Activated naive CD8-positive, alpha-beta T cell (primary cell): Measurements from ENCODE around the gene FLT4.

Experiments
- H3K27ac Mint-ChIP-seq: one replicate; pipeline ENCODE4 v1.8.0; 2021; ENCODE audit warnings: mixed read lengths
- H3K27me3 Mint-ChIP-seq: one replicate; pipeline ENCODE4 v1.8.0; 2021; ENCODE audit warnings: mixed read lengths
- H3K36me3 Mint-ChIP-seq: one replicate; pipeline ENCODE4 v1.8.0; 2021; ENCODE audit warnings: mixed read lengths
- H3K4me1 Mint-ChIP-seq: one replicate; pipeline ENCODE4 v1.8.0; 2021; ENCODE audit warnings: low read depth, mixed read lengths
- H3K4me3 Mint-ChIP-seq: one replicate; pipeline ENCODE4 v1.8.0; 2021; ENCODE audit warnings: mild to moderate bottlenecking, mixed read lengths
- H3K9me3 Mint-ChIP-seq: one replicate; pipeline ENCODE4 v1.8.0; 2021; ENCODE audit warnings: low read depth, mixed read lengths

Gene FLT4

GRCh38 chr5:180652346-180652745, 2.9 kb upstream of the FLT4 start:
- no peak overlapping the region for H3K4me3 Mint-ChIP-seq
- no peak overlapping the region for H3K27ac Mint-ChIP-seq
- no peaks in the 10 kb centered on the region for H3K9me3 Mint-ChIP-seq
- H3K27me3 Mint-ChIP-seq: peaks cover 15% of the 10 kb centered on the region
- H3K36me3 Mint-ChIP-seq: no peaks in the 10 kb centered on the region
- H3K4me1 Mint-ChIP-seq: peaks cover 9% of the 10 kb centered on the region

- Mint-ChIP-seq H3K27me3 (peaks cover 10% of the 10 kb centered on the region), H3K27ac (peak overlapping the region; percentile 61), H3K4me3 (peak overlapping the region; percentile 82), H3K36me3 (no peaks in the 10 kb centered on the region), H3K4me1 (peaks cover 9% of the 10 kb centered on the region), H3K9me3 (no peaks in the 10 kb centered on the region)
These were observed 623 bp downstream of the FLT4 start for GRCh38 chr5:180648658-180649296.

- H3K36me3 Mint-ChIP-seq: no peaks in the 10 kb centered on the region
- H3K27ac Mint-ChIP-seq: peak overlapping the region; percentile 61
- peaks cover 9% of the 10 kb centered on the region for H3K4me1 Mint-ChIP-seq
- no peaks in the 10 kb centered on the region for H3K9me3 Mint-ChIP-seq
- H3K27me3 Mint-ChIP-seq: peaks cover 9% of the 10 kb centered on the region
- peak overlapping the region; percentile 82 for H3K4me3 Mint-ChIP-seq
These were observed 1.4 kb downstream of the FLT4 start for GRCh38 chr5:180647941-180648500.

- H3K36me3 Mint-ChIP-seq: no peaks in the 10 kb centered on the region
- peak overlapping the region; percentile 49 for H3K4me3 Mint-ChIP-seq
- no peak overlapping the region for H3K27ac Mint-ChIP-seq
- H3K9me3 Mint-ChIP-seq: no peaks in the 10 kb centered on the region
- H3K27me3 Mint-ChIP-seq: peaks cover 6% of the 10 kb centered on the region
- peaks cover 9% of the 10 kb centered on the region for H3K4me1 Mint-ChIP-seq
These were observed 1.9 kb downstream of the FLT4 start for GRCh38 chr5:180647465-180647864.

- H3K27ac Mint-ChIP-seq: no peak overlapping the region
- peaks cover 9% of the 10 kb centered on the region for H3K4me1 Mint-ChIP-seq
- H3K9me3 Mint-ChIP-seq: no peaks in the 10 kb centered on the region
- no peaks in the 10 kb centered on the region for H3K36me3 Mint-ChIP-seq
- H3K27me3 Mint-ChIP-seq: peaks cover 6% of the 10 kb centered on the region
- no peak overlapping the region for H3K4me3 Mint-ChIP-seq
These were observed 2.5 kb downstream of the FLT4 start for GRCh38 chr5:180646963-180647305.

GRCh38 chr5:180646289-180646962, 3.0 kb downstream of the FLT4 start:
- H3K4me1 Mint-ChIP-seq: peaks cover 9% of the 10 kb centered on the region
- no peak overlapping the region for H3K4me3 Mint-ChIP-seq
- H3K27me3 Mint-ChIP-seq: peaks cover 3% of the 10 kb centered on the region
- no peak overlapping the region for H3K27ac Mint-ChIP-seq
- no peaks in the 10 kb centered on the region for H3K36me3 Mint-ChIP-seq
- H3K9me3 Mint-ChIP-seq: no peaks in the 10 kb centered on the region

GRCh38 chr5:180645274-180646204, 3.9 kb downstream of the FLT4 start:
- no peak overlapping the region for H3K27ac Mint-ChIP-seq
- no peaks in the 10 kb centered on the region for H3K9me3 Mint-ChIP-seq
- H3K36me3 Mint-ChIP-seq: no peaks in the 10 kb centered on the region
- H3K4me1 Mint-ChIP-seq: peaks cover 9% of the 10 kb centered on the region
- no peak overlapping the region for H3K4me3 Mint-ChIP-seq
- H3K27me3 Mint-ChIP-seq: peaks cover 3% of the 10 kb centered on the region

- Mint-ChIP-seq H3K36me3 (no peaks in the 10 kb centered on the region), H3K27me3 (peaks cover 3% of the 10 kb centered on the region), H3K27ac (no peak overlapping the region), H3K4me1 (peaks cover 4% of the 10 kb centered on the region), H3K9me3 (no peaks in the 10 kb centered on the region), H3K4me3 (no peak overlapping the region)
These were observed 4.6 kb downstream of the FLT4 start for GRCh38 chr5:180644825-180645273.

GRCh38 chr5:180644129-180644824, 5.1 kb downstream of the FLT4 start:
- H3K4me3 Mint-ChIP-seq: no peak overlapping the region
- H3K27ac Mint-ChIP-seq: no peak overlapping the region

GRCh38 chr5:180643191-180643851, 6.1 kb downstream of the FLT4 start:
- H3K9me3 Mint-ChIP-seq: no peaks in the 10 kb centered on the region
- peaks cover 3% of the 10 kb centered on the region for H3K4me1 Mint-ChIP-seq
- peaks cover under 1% of the 10 kb centered on the region for H3K27me3 Mint-ChIP-seq
- H3K4me3 Mint-ChIP-seq: no peak overlapping the region
- H3K36me3 Mint-ChIP-seq: no peaks in the 10 kb centered on the region
- no peak overlapping the region for H3K27ac Mint-ChIP-seq

More at GRCh38 chr5:180644129-180644824, 5.1 kb downstream of the FLT4 start:
- Mint-ChIP-seq H3K27me3 (peaks cover 3% of the 10 kb centered on the region), H3K36me3 (no peaks in the 10 kb centered on the region), H3K9me3 (no peaks in the 10 kb centered on the region), H3K4me1 (peaks cover 4% of the 10 kb centered on the region)

GRCh38 chr5:180642779-180643178, 6.6 kb downstream of the FLT4 start:
- peaks cover 2% of the 10 kb centered on the region for H3K4me1 Mint-ChIP-seq
- no peaks in the 10 kb centered on the region for H3K27me3 Mint-ChIP-seq
- H3K9me3 Mint-ChIP-seq: no peaks in the 10 kb centered on the region
- H3K36me3 Mint-ChIP-seq: no peaks in the 10 kb centered on the region
- no peak overlapping the region for H3K27ac Mint-ChIP-seq
- H3K4me3 Mint-ChIP-seq: no peak overlapping the region

GRCh38 chr5:180642181-180642775, 7.1 kb downstream of the FLT4 start:
- H3K4me1 Mint-ChIP-seq: peaks cover 2% of the 10 kb centered on the region
- no peaks in the 10 kb centered on the region for H3K9me3 Mint-ChIP-seq
- H3K36me3 Mint-ChIP-seq: no peaks in the 10 kb centered on the region
- no peaks in the 10 kb centered on the region for H3K27me3 Mint-ChIP-seq
- H3K27ac Mint-ChIP-seq: no peak overlapping the region
- H3K4me3 Mint-ChIP-seq: no peak overlapping the region

GRCh38 chr5:180641566-180641900, 7.9 kb downstream of the FLT4 start:
- no peaks in the 10 kb centered on the region for H3K27me3 Mint-ChIP-seq
- no peaks in the 10 kb centered on the region for H3K9me3 Mint-ChIP-seq
- no peak overlapping the region for H3K4me3 Mint-ChIP-seq
- H3K4me1 Mint-ChIP-seq: peaks cover 2% of the 10 kb centered on the region
- H3K36me3 Mint-ChIP-seq: no peaks in the 10 kb centered on the region
- no peak overlapping the region for H3K27ac Mint-ChIP-seq
